ENCODE measurements around the gene TBC1D22A.

DNA sequence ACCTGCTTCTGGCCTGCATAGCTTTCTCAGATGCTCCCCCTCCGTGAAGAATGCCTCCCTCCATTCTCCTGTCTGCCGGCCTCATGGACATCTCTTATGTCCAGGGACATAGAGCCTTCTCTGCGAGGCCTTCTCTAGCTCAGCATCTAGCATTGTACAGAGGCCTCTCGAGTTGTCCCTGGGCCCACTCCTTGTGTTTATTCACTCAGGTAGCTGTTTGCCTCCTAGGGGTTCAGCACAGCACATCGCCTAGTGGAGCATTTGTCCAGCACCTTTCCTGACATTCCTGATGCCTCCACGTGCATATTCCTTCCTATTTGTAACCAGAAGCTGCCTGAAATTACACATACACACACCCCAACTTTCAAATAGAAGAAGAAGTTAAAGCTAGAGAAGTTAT, 101.3 kb downstream of the TBC1D22A start:
- no peak for TF ChIP-seq POLR2A (IDR thresholded peaks at IDR 0.05)
- TF ChIP-seq, protein P1, sequence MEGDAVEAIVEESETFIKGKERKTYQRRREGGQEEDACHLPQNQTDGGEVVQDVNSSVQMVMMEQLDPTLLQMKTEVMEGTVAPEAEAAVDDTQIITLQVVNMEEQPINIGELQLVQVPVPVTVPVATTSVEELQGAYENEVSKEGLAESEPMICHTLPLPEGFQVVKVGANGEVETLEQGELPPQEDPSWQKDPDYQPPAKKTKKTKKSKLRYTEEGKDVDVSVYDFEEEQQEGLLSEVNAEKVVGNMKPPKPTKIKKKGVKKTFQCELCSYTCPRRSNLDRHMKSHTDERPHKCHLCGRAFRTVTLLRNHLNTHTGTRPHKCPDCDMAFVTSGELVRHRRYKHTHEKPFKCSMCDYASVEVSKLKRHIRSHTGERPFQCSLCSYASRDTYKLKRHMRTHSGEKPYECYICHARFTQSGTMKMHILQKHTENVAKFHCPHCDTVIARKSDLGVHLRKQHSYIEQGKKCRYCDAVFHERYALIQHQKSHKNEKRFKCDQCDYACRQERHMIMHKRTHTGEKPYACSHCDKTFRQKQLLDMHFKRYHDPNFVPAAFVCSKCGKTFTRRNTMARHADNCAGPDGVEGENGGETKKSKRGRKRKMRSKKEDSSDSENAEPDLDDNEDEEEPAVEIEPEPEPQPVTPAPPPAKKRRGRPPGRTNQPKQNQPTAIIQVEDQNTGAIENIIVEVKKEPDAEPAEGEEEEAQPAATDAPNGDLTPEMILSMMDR (IDR thresholded peaks at IDR 0.05) = no peak
